ENCODE measurements around the gene RPGRIP1. TPM values are rescaled to one million over a fixed set of nuclear protein-coding genes. Genes with fewer than 3 reads are reported as not detected.

RPGRIP1 gene
- total and polyA plus RNA-seq, 2 of the 4 experiments (the other 2 are of a cell fraction) = not detected

DNA sequence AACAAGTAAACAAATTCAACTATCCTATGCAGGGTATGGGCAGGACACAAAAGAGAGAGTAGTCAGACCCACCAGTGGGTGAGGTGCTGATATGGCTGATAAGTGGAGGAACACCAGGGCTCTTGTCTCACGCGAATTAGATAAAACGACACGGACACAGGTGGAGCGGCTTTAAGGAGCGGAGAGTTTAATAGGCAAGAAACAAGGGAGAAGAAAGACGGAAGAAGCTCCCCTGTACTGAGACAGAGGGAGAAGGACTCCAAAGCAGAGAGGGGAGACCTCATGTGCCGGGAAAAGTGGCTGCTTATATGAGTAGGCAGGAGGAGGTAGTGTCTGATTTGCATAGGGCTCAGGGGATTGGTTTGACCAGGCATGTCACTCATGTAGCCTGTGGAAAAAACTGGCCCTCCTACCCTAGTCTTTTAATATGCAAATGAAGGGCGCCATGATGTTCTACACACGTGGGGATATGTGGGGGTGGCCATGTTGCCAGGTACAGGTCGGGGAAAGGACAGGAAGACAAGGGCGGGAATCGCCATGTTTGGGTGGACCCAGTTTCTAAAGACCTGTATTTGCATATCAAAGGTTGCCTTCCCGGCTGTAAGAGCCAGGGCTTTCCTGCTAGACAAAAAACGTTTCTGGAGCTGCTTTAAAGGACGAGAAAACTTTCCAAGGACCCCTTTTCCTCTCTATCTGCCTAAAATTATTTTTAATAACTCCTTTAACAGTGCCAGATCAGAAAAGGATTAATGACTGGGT lies 28.8 kb downstream of the RPGRIP1 start:
- no peak overlapping the region for H2AK5ac ChIP-seq (ENCODE audit: low read depth, low read length)
- H3K27ac ChIP-seq (ENCODE audit: insufficient read depth, low read length) = no peak overlapping the region
- no TSS peak for BruUV-seq (replicated peaks)
- ChIA-PET POLR2A (ENCODE audit: unreplicated experiment) (interaction anchor here (0.5 kb wide), 1 partner anchor 112 kb away, joined by 7 read pairs; no protein-coding TSS in a partner anchor), CTCF (no interaction called here)
- in situ Hi-C loops (cut with MboI; ENCODE audit: low sequenced_read_pairs) (no loop called here), intact Hi-C loops (cut with micrococcal nuclease) (no loop called here), dilution Hi-C loops (cut with HindIII; ENCODE audit: low sequenced_read_pairs, unreplicated experiment) (no loop called here)
- peak; percentile 23 for DNase-seq
- no peak overlapping the region for H3K18ac ChIP-seq (ENCODE audit: low read depth, low read length)
- no peak overlapping the region for H4K5ac ChIP-seq (ENCODE audit: low read depth, low read length)
- H2AFZ ChIP-seq (replicated peaks; ENCODE audit: low read length, poor library complexity) = peak overlapping the region; percentile 51
- no peaks in the 10 kb centered on the region for H3K36me3 ChIP-seq (ENCODE audit: control insufficient read depth, insufficient read depth, low read length)
- H3K4me1 ChIP-seq (ENCODE audit: control insufficient read depth, insufficient read depth, low read length) = no peaks in the 10 kb centered on the region
- peak overlapping the region; percentile 33 for H3K4me2 ChIP-seq (ENCODE audit: low read depth, low read length)
- no peak overlapping the region for H3K9ac ChIP-seq (ENCODE audit: low read depth, low read length)
- WGBS, 2 experiments (ENCODE audit: extremely low coverage in 2 of 2, insufficient read length in 1 of 2) = 15% methylated on average over 7 of the region's 16 CpGs; no CpG with 5 or more reads in 1 of the 2 experiments
- no peaks in the 10 kb centered on the region for H3K79me1 ChIP-seq (ENCODE audit: low read depth in 1 of 2, low read length in 2 of 2)
- no peak overlapping the region for H2BK5ac ChIP-seq (ENCODE audit: low read depth, low read length, poor library complexity, severe bottlenecking)
- no peak overlapping the region for H3K14ac ChIP-seq (replicated peaks; ENCODE audit: low read depth, low read length)
- no peak for TF ChIP-seq RCOR1 (IDR thresholded peaks at IDR 0.05; ENCODE audit: insufficient replicate concordance, low read length)
- no peak overlapping the region for H3K4ac ChIP-seq (ENCODE audit: low read depth, low read length)
- H3K23ac ChIP-seq (ENCODE audit: low read depth, low read length) = no peak overlapping the region
- no peaks in the 10 kb centered on the region for H4K20me1 ChIP-seq (ENCODE audit: insufficient read depth, low read length)
- H4K8ac ChIP-seq (ENCODE audit: low read depth in 2 of 2, low read length in 2 of 2) = no peak overlapping the region
- H2BK15ac ChIP-seq (ENCODE audit: low read depth, low read length) = no peak overlapping the region
- no peak overlapping the region for H2BK120ac ChIP-seq (ENCODE audit: low read depth, low read length)
- H3K9me1 ChIP-seq (ENCODE audit: insufficient read depth, low read length) = no peaks in the 10 kb centered on the region
- no peak overlapping the region for H4K91ac ChIP-seq (ENCODE audit: insufficient read depth, low read depth, low read length)
- no peaks in the 10 kb centered on the region for H3K9me3 ChIP-seq (ENCODE audit: control insufficient read depth, insufficient read depth, low read length)
- peak; percentile 24; the same call in 1 of the 2 replicates for ATAC-seq (ENCODE audit: low read depth)
- peaks cover 28% of the 10 kb centered on the region for H3K27me3 ChIP-seq (ENCODE audit: control insufficient read depth, insufficient read depth, low read length)
- H2AK9ac ChIP-seq (replicated peaks; ENCODE audit: low read depth, low read length, poor library complexity) = no peak overlapping the region
- H3K4me3 ChIP-seq (ENCODE audit: insufficient read depth, low read depth, low read length) = 0 out of 2 replicates have a peak overlapping the region, but pooled peaks have one; percentile 3
- no peak overlapping the region for H2BK20ac ChIP-seq (ENCODE audit: low read depth, low read length)
- no peak overlapping the region for H3K56ac ChIP-seq (ENCODE audit: extremely low read depth, insufficient read depth, low read length)

Data from IMR-90 (cell line).